Transverse colon (tissue), 4 donors: Measurements from ENCODE around the gene PPARGC1A. TPM values are rescaled to one million over a fixed set of nuclear protein-coding genes. Genes with fewer than 3 reads are reported as not detected.

Source experiments
- DNase-seq: peaks from one replicate; pipeline ENCODE4 v3.0.0-alpha.2; 2019
- H3K27ac ChIP-seq, 4 donors: fragments of 200-600 bp; sonication (generic); 2 replicates each; pipeline ENCODE4 v1.5.1; 2016 to 2018; ENCODE audit warnings: inconsistent platforms in 4 of 4
- H3K27me3 ChIP-seq: fragments of 200-600 bp; sonication (generic); 2 replicates; pipeline ENCODE4 v1.5.1; 2017; ENCODE audit warnings: inconsistent platforms
- H3K36me3 ChIP-seq, 4 donors: fragments of 200-600 bp; sonication (generic); 2 replicates each; pipeline ENCODE4 v1.5.1; 2017 to 2019; ENCODE audit warnings: inconsistent platforms in 4 of 4
- H3K4me1 ChIP-seq, 4 donors: fragments of 200-600 bp; sonication (generic); 2 replicates each; pipeline ENCODE4 v1.5.1; 2017 to 2020; ENCODE audit warnings: inconsistent platforms in 4 of 4
- H3K4me3 ChIP-seq, 4 donors: fragments of 200-600 bp; sonication (generic); 1 replicate in 1 of 4; 2 replicates in 3 of 4; pipeline versions ENCODE4 v1.5.1 to v1.6.1; 2017 to 2019; ENCODE audit warnings: inconsistent platforms in 4 of 4
- H3K9me3 ChIP-seq, 2 donors: fragments of 200-600 bp; sonication (generic); 2 replicates each; pipeline ENCODE4 v1.5.1; 2017 to 2019; ENCODE audit warnings: inconsistent platforms in 2 of 2
- CTCF ChIP-seq, 5 experiments: fragments of 200-600 bp in 3 of 5; fragments of 450-650 bp in 2 of 5; sonication (generic) in 3 of 5; IDR thresholded peaks; 1 replicate in 2 of 5; 2 replicates in 3 of 5; pipeline ENCODE4 v1.5.1; 2016 to 2017; ENCODE audit warnings: antibody characterized with exemption in 5 of 5, inconsistent platforms in 3 of 5, mild to moderate bottlenecking in 2 of 5, moderate library complexity in 1 of 5
- EP300 ChIP-seq: sonication (generic); formaldehyde crosslinking; IDR thresholded peaks from one replicate; pipeline ENCODE4 v1.6.1; 2017; ENCODE audit warnings: antibody characterized with exemption, low read depth
- POLR2A ChIP-seq: fragments of 450-650 bp; IDR thresholded peaks from one replicate; pipeline ENCODE4 v1.6.1; 2016; ENCODE audit warnings: antibody characterized with exemption, mild to moderate bottlenecking, moderate library complexity
- POLR2AphosphoS5 ChIP-seq, 3 donors: sonication (generic); formaldehyde crosslinking; IDR thresholded peaks; one replicate each; pipeline ENCODE4 v1.6.1; 2016; ENCODE audit warnings: antibody characterized with exemption in 3 of 3
- WGBS, 2 donors: methylation state at CpG; one replicate each; pipeline ENCODE4 v1.1.5; 2018; ENCODE audit warnings: low coverage in 1 of 2; 5-methylcytosine and 5-hydroxymethylcytosine counted together
- in situ Hi-C, 4 donors: fragments of 200-750 bp; cut with MboI; loops; one replicate each; pipeline versions ENCODE4 v1.15.0 to v1.15.1; 2017; ENCODE audit warnings: low sequenced_read_pairs in 3 of 4, low pct_ligation_motif_present in 1 of 4, low pct_unique_long_range_greater_than_20kb in 1 of 4
- intact Hi-C: fragments of 100-400 bp; cut with DNase I; formaldehyde crosslinking; loops from one replicate; pipeline ENCODE4 v1.15.1; 2023; ENCODE audit warnings: low total_unique reads
- total RNA-seq, 4 donors: library from RNA; depleted of rRNA; stranded (reverse); fragments of >200 nt; gene quantifications; one replicate each; pipeline ENCODE4 v1.1.0, GENCODE V29; 2016

The PPARGC1A gene
- total RNA-seq, 4 donors from 2014 or later = 63.7 to 4,431 (median 108) TPM

DNA sequence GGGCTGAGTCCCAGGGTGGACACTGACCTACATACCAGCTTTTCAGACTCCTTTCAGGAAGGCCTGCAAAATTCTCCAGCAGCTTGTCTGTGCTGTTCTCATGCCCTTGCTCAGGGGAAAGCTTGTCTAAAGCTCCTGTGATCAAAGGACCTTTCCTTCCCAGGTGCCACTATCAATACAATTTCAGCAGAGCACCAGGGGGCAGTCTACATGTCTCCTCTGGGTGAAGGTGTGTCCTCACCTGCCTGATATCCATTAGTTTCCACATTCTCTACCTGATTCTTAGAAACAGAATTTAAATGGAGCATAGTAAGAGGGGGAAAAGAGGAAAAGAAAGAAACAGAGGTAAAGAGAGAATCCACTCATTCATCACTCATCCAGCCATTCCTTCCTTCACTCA lies 114.2 kb downstream of the PPARGC1A start:
- no peak for TF ChIP-seq POLR2A
- no peak overlapping the region for H3K4me3 ChIP-seq
- no peaks in the 10 kb centered on the region for H3K36me3 ChIP-seq
- no peak for DNase-seq
- no peaks in the 10 kb centered on the region for H3K27me3 ChIP-seq
- no peaks in the 10 kb centered on the region for H3K9me3 ChIP-seq
- no peak overlapping the region for H3K27ac ChIP-seq
- in situ Hi-C loops (no loop called here), intact Hi-C loops (no loop called here)
- H3K4me1 ChIP-seq = no peaks in the 10 kb centered on the region

DNA sequence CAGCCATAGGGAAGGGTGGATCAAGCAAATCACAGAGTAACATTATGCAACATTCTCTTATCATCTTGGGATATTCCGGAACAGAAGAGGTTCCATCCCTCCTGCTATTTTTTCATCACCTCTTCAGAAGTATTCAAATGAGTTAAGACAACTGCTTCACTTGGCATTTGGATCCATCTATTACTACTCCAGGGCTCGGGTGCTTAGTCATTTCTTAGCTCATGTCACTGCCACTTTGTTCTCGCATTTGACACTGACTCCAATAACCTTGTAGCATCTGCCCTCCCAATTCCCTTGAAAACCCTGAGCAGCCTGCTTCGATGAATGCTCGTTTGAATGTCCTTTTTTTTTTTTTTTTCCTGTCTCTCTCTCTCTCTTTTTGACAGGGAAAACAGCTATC lies 114.9 kb downstream of the PPARGC1A start:
- no peak for DNase-seq
- H3K27me3 ChIP-seq = no peaks in the 10 kb centered on the region
- 79 to 80% methylated on average over 5 of the region's 5 CpGs for WGBS, 2 donors
- no peaks in the 10 kb centered on the region for H3K9me3 ChIP-seq
- no peaks in the 10 kb centered on the region for H3K36me3 ChIP-seq
- in situ Hi-C loops (no loop called here), intact Hi-C loops (no loop called here)
- no peak overlapping the region for H3K27ac ChIP-seq
- TF ChIP-seq POLR2A (no peak), POLR2AphosphoS5 (IDR thresholded peaks at IDR 0.05) (no peak), CTCF (IDR thresholded peaks at IDR 0.05) (no peak), EP300 (no peak)
- no peak overlapping the region for H3K4me3 ChIP-seq
- peaks cover 0 to 2% (median 0%) of the 10 kb centered on the region in 4 donors for H3K4me1 ChIP-seq

- Histone ChIP-seq H3K4me1 (peaks cover 0 to 5% (median 0%) of the 10 kb centered on the region in 4 donors), H3K27me3 (no peaks in the 10 kb centered on the region), H3K36me3 (no peaks in the 10 kb centered on the region), H3K9me3 (no peaks in the 10 kb centered on the region), H3K27ac (no peak overlapping the region), H3K4me3 (no peak overlapping the region)
- no peak for TF ChIP-seq CTCF (IDR thresholded peaks at IDR 0.05)
- TF ChIP-seq EP300 = no peak
- no peak for TF ChIP-seq POLR2A
- no peak for TF ChIP-seq POLR2AphosphoS5 (IDR thresholded peaks at IDR 0.05)
- intact Hi-C loops = no loop called here
- WGBS, 2 donors = 54 to 64% methylated on average over 2 of the region's 2 CpGs
- no peak for DNase-seq
- in situ Hi-C loops = no loop called here
Observed at GRCh38 chr4:23773884-23774636, 115.8 kb downstream of the PPARGC1A start.

- no peaks in the 10 kb centered on the region for H3K9me3 ChIP-seq
- no peaks in the 10 kb centered on the region for H3K27me3 ChIP-seq
- no peak overlapping the region for H3K27ac ChIP-seq
- H3K4me1 ChIP-seq = peaks cover 0 to 5% (median 2%) of the 10 kb centered on the region in 4 donors
- no peaks in the 10 kb centered on the region for H3K36me3 ChIP-seq
- intact Hi-C loops (no loop called here), in situ Hi-C loops (no loop called here)
- H3K4me3 ChIP-seq = no peak overlapping the region
- WGBS, 2 donors = 37 to 75% methylated on average over 1 of the region's 1 CpG
- TF ChIP-seq EP300 = no peak
- TF ChIP-seq POLR2A = no peak
- no peak for TF ChIP-seq POLR2AphosphoS5 (IDR thresholded peaks at IDR 0.05)
- TF ChIP-seq CTCF (IDR thresholded peaks at IDR 0.05) = no peak
- no peak for DNase-seq
Observed at GRCh38 chr4:23770011-23770410, 119.8 kb downstream of the PPARGC1A start.

GRCh38 chr4:23769406-23769805 lies 120.4 kb downstream of the PPARGC1A start:
- H3K4me1 ChIP-seq = peaks cover 0 to 5% (median 2%) of the 10 kb centered on the region in 4 donors
- in situ Hi-C loops = no loop called here
- H3K36me3 ChIP-seq = no peaks in the 10 kb centered on the region
- TF ChIP-seq EP300 (no peak), POLR2AphosphoS5 (IDR thresholded peaks at IDR 0.05) (no peak), CTCF (IDR thresholded peaks at IDR 0.05) (no peak), POLR2A (no peak)
- no peaks in the 10 kb centered on the region for H3K9me3 ChIP-seq
- no peak for DNase-seq
- no peaks in the 10 kb centered on the region for H3K27me3 ChIP-seq
- intact Hi-C loops = no loop called here
- no peak overlapping the region for H3K4me3 ChIP-seq
- no peak overlapping the region for H3K27ac ChIP-seq
